Endothelial cell of umbilical vein (primary cell): Measurements from ENCODE around the gene POU6F2. TPM values are rescaled to one million over a fixed set of nuclear protein-coding genes. Genes with fewer than 3 reads are reported as not detected.

Source experiments
- BruUV-seq: library from RNA; stranded (reverse); fragments of 400-500 nt; replicated peaks from 2 replicates; lab custom pipeline; 2021; lab: Mats Ljungman, UMichigan
- CTCF ChIA-PET: fragments of 300-600, 350-600 bp; sonication (Branson Sonifier 250); formaldehyde crosslinking; loops from one replicate; lab custom pipeline; 2021; ENCODE audit warnings: antibody characterized with exemption, inconsistent platforms; lab: Charles Lee
- POLR2A ChIA-PET: fragments of 300-600, 350-600 bp; sonication (Branson Sonifier 250); formaldehyde crosslinking; loops from one replicate; lab custom pipeline; 2021; ENCODE audit warnings: antibody characterized with exemption, inconsistent platforms; lab: Charles Lee
- DNase-seq: peaks from one replicate; pipeline ENCODE4 v3.0.0-alpha.2; 2011; ENCODE audit warnings: low read depth, low spot score
- FAIRE-seq: peaks from 2 replicates; lab custom pipeline; 2011; peaks lifted over from hg19 to GRCh38; lab: Jason Lieb, UNC
- H2AFZ ChIP-seq: 2 replicates; pipeline ENCODE4 v1.6.0; 2012; ENCODE audit warnings: low read depth, low read length, control low read depth, inconsistent platforms
- H3K27ac ChIP-seq: 2 replicates; pipeline ENCODE4 v1.5.1; 2011; ENCODE audit warnings: low read depth, mild to moderate bottlenecking, control low read depth, low read length, moderate library complexity; ENCODE audit not compliant: insufficient read depth
- H3K27me3 ChIP-seq, 2 experiments: 2 replicates each; pipeline versions ENCODE4 v1.6.0 to v1.6.1; 2011; ENCODE audit warnings: low read length in 2 of 2, mixed read lengths in 1 of 2; ENCODE audit not compliant: control insufficient read depth in 2 of 2, insufficient read depth in 2 of 2
- H3K36me3 ChIP-seq, 2 experiments: 2 replicates in 1 of 2; 3 replicates in 1 of 2; pipeline ENCODE4 v1.5.1; 2011; ENCODE audit warnings: low read length in 2 of 2, mild to moderate bottlenecking in 1 of 2, moderate library complexity in 1 of 2; ENCODE audit not compliant: control insufficient read depth in 2 of 2, insufficient read depth in 2 of 2; ENCODE audit errors: extremely low read depth in 1 of 2
- H3K4me1 ChIP-seq: 3 replicates; pipeline ENCODE4 v1.5.1; 2011; ENCODE audit warnings: mild to moderate bottlenecking, low read length; ENCODE audit not compliant: control insufficient read depth, insufficient read depth; ENCODE audit errors: extremely low read depth
- H3K4me2 ChIP-seq: 2 replicates; pipeline ENCODE4 v1.6.1; 2011; ENCODE audit warnings: low read length, control low read depth, mixed read lengths; ENCODE audit not compliant: insufficient read depth
- H3K4me3 ChIP-seq, 3 experiments: fragments of 200-600 bp in 1 of 3; sonication (generic), shearing (Covaris generic) in 1 of 3; replicated peaks in 1 of 3; 2 replicates each; pipeline ENCODE4 v1.5.1; 2011 to 2016; ENCODE audit warnings: control low read depth in 3 of 3, low read length in 3 of 3, mild to moderate bottlenecking in 2 of 3, inconsistent platforms in 1 of 3, low read depth in 1 of 3, moderate library complexity in 1 of 3; ENCODE audit not compliant: insufficient read depth in 1 of 3
- H3K79me2 ChIP-seq: 2 replicates; pipeline ENCODE4 v1.6.0; 2012; ENCODE audit warnings: low read length, inconsistent platforms; ENCODE audit not compliant: control insufficient read depth, insufficient read depth
- H3K9ac ChIP-seq: replicated peaks from 2 replicates; pipeline ENCODE3; 2011; ENCODE audit warnings: low read length, control low read depth; ENCODE audit not compliant: insufficient read depth; ENCODE audit errors: extremely low read depth
- H3K9me1 ChIP-seq: replicated peaks from 3 replicates; pipeline ENCODE4 v1.6.0; 2011; ENCODE audit warnings: mild to moderate bottlenecking, low read length; ENCODE audit not compliant: control insufficient read depth, insufficient read depth; ENCODE audit errors: extremely low read depth
- H3K9me3 ChIP-seq: replicated peaks from 2 replicates; pipeline ENCODE4 v1.5.1; 2012; ENCODE audit warnings: low read length, inconsistent platforms; ENCODE audit not compliant: control insufficient read depth, insufficient read depth
- H4K20me1 ChIP-seq: replicated peaks from 2 replicates; pipeline ENCODE3; 2011; ENCODE audit warnings: mild to moderate bottlenecking, low read length; ENCODE audit not compliant: control insufficient read depth, insufficient read depth; ENCODE audit errors: extremely low read depth
- EZH2 ChIP-seq: IDR thresholded peaks from 2 replicates; pipeline ENCODE4 v1.6.1; 2012; ENCODE audit warnings: borderline replicate concordance, low read depth, mild to moderate bottlenecking, moderate library complexity, low read length, inconsistent platforms; ENCODE audit not compliant: severe bottlenecking
- FOS ChIP-seq: IDR thresholded peaks from 2 replicates; pipeline ENCODE4 v1.6.1; 2011; ENCODE audit warnings: mild to moderate bottlenecking, low read length, moderate library complexity, borderline replicate concordance; ENCODE audit not compliant: insufficient read depth
- JUN ChIP-seq: IDR thresholded peaks from 2 replicates; pipeline ENCODE4 v1.6.1; 2011; ENCODE audit warnings: borderline replicate concordance, low read depth; ENCODE audit not compliant: insufficient read length, insufficient read depth
- MAX ChIP-seq: IDR thresholded peaks from 2 replicates; pipeline ENCODE4 v1.6.1; 2011; ENCODE audit not compliant: insufficient read depth, insufficient read length
- MYC ChIP-seq: IDR thresholded peaks from one replicate; pipeline ENCODE4 v1.6.1; 2011; ENCODE audit warnings: mild to moderate bottlenecking, low read depth, low read length
- POLR2A ChIP-seq: IDR thresholded peaks from 2 replicates; pipeline ENCODE4 v1.6.1; 2012; ENCODE audit warnings: low read depth, mild to moderate bottlenecking, control low read depth, low read length
- dilution Hi-C: fragments of 300-500 bp; cut with MboI; formaldehyde crosslinking; loops from one replicate; pipeline ENCODE4 v1.15.0; 2019; ENCODE audit warnings: low sequenced_read_pairs; ENCODE audit not compliant: extremely low pct_ligation_motif_present
- intact Hi-C: fragments of 100-400 bp; cut with micrococcal nuclease; formaldehyde crosslinking; loops from one replicate; pipeline ENCODE4 v1.10.0; 2022
- polyA plus RNA-seq, 4 experiments: library from polyadenylated mRNA; depleted of rRNA in 3 of 4; stranded (reverse) in 3 of 4; unstranded in 1 of 4; fragments of >200 nt; gene quantifications; 2 replicates each; pipeline versions ENCODE4 v1.2.1 to v1.2.3, GENCODE V29; 2011 to 2012; ENCODE audit warnings: missing spikeins in 1 of 4
- total RNA-seq: library from RNA; stranded (reverse); gene quantifications from 2 replicates; pipeline ENCODE4 v1.2.3, GENCODE V29; 2021
- TF ChIP-seq, protein P1 (sequence below), 2 donors: IDR thresholded peaks; 1 replicate in 1 of 2; 2 replicates in 1 of 2; pipeline ENCODE4 v1.5.1; 2011; ENCODE audit warnings: low read length in 2 of 2, mild to moderate bottlenecking in 2 of 2, moderate library complexity in 2 of 2, control low read depth in 1 of 2, inconsistent platforms in 1 of 2, low read depth in 1 of 2; ENCODE audit not compliant: insufficient read depth in 1 of 2; ENCODE audit errors: extremely low read depth in 1 of 2

The POU6F2 gene
- total and polyA plus RNA-seq, 2 donors (not counting 3 experiments of a cell fraction or from before 2014, with no cell fraction given): 0.29 TPM; not detected in 1

- no peak overlapping the region for H3K27ac ChIP-seq
- H3K79me2 ChIP-seq: no peaks in the 10 kb centered on the region
- dilution Hi-C loops: no loop called here
- no peaks in the 10 kb centered on the region for H3K4me1 ChIP-seq
- ChIA-PET CTCF (no interaction called here), POLR2A (no interaction called here)
- no TSS peak for BruUV-seq
- no peaks in the 10 kb centered on the region for H3K9me1 ChIP-seq
- TF ChIP-seq MYC (no peak), FOS (no peak), MAX (no peak), JUN (no peak), EZH2 (no peak), POLR2A (no peak)
- TF ChIP-seq, protein P1, sequence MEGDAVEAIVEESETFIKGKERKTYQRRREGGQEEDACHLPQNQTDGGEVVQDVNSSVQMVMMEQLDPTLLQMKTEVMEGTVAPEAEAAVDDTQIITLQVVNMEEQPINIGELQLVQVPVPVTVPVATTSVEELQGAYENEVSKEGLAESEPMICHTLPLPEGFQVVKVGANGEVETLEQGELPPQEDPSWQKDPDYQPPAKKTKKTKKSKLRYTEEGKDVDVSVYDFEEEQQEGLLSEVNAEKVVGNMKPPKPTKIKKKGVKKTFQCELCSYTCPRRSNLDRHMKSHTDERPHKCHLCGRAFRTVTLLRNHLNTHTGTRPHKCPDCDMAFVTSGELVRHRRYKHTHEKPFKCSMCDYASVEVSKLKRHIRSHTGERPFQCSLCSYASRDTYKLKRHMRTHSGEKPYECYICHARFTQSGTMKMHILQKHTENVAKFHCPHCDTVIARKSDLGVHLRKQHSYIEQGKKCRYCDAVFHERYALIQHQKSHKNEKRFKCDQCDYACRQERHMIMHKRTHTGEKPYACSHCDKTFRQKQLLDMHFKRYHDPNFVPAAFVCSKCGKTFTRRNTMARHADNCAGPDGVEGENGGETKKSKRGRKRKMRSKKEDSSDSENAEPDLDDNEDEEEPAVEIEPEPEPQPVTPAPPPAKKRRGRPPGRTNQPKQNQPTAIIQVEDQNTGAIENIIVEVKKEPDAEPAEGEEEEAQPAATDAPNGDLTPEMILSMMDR (IDR thresholded peaks at IDR 0.05; ENCODE audit: extremely low read depth in 1 of 2, insufficient read depth in 1 of 2, low read depth in 1 of 2, low read length in 2 of 2): no peak
- no peak for DNase-seq
- H3K27me3 ChIP-seq: no peaks in the 10 kb centered on the region
- no peak for FAIRE-seq
- H3K9ac ChIP-seq: no peak overlapping the region
- H3K36me3 ChIP-seq: no peaks in the 10 kb centered on the region
- no peaks in the 10 kb centered on the region for H4K20me1 ChIP-seq
- intact Hi-C loops: no loop called here
- H3K9me3 ChIP-seq: no peaks in the 10 kb centered on the region
- no peak overlapping the region for H3K4me3 ChIP-seq
- no peak overlapping the region for H3K4me2 ChIP-seq
- no peak overlapping the region for H2AFZ ChIP-seq
Observed at GRCh38 chr7:39181398-39181797, 203.7 kb downstream of the POU6F2 start.
